ENCODE results near the gene FLOT2. TPM values are rescaled to one million over a fixed set of nuclear protein-coding genes. Genes with fewer than 3 reads are reported as not detected.

Gene FLOT2
- polyA plus RNA-seq, 2 of the 4 experiments (the other 2 are of a cell fraction), result 66.4 to 78.6 TPM

GRCh38 chr17:28883967-28884702 is 13.4 kb downstream of the FLOT2 start (continued):
- TF ChIP-seq ZC3H11A (IDR thresholded peaks at IDR 0.05) (no peak), ZFP36 (IDR thresholded peaks at IDR 0.05; ENCODE audit: borderline replicate concordance, partially characterized antibody) (no peak)

- no peaks in the 10 kb centered on the region for H3K9me3 ChIP-seq
- ChIA-PET POLR2A (interaction anchor here (1.9 kb wide), 1 partner anchor 14 kb away, joined by 5 read pairs; no protein-coding TSS in a partner anchor), CTCF (interaction anchor here (0.7 to 5.9 kb wide), 11 partner anchors 10 to 235 kb away, joined by 3 to 82 read pairs (median 6); partner anchors contain the start of genes DHRS13, FLOT2, NEK8 and TLCD1)
- no peaks in the 10 kb centered on the region for H3K4me1 ChIP-seq
- H3K27ac ChIP-seq, result no peak overlapping the region
- no peak for TF ChIP-seq TP53 (CRISPR knock-in tag; IDR thresholded peaks at IDR 0.05)
- ATAC-seq (no peak), DNase-seq (ENCODE audit: low read depth in 1 of 2, low spot score in 1 of 2) (no peak), FAIRE-seq (no peak)
- WGBS (ENCODE audit: missing lambda C conversion rate), result 88% methylated on average over 18 of the region's 18 CpGs
- H3K4me3 ChIP-seq, result no peak overlapping the region
- no peak overlapping the region for H3K4me2 ChIP-seq
These were observed 15.2 kb downstream of the FLOT2 start for GRCh38 chr17:28882154-28882895.

- H3K4me2 ChIP-seq, result no peak overlapping the region
- H3K4me1 ChIP-seq, result no peaks in the 10 kb centered on the region
- 94% methylated on average over 17 of the region's 17 CpGs for WGBS (ENCODE audit: missing lambda C conversion rate)
- ChIA-PET CTCF (interaction anchor here (0.6 to 5.9 kb wide), 11 partner anchors 10 to 236 kb away, joined by 3 to 82 read pairs (median 6); partner anchors contain the start of genes DHRS13, FLOT2, NEK8 and TLCD1), POLR2A (interaction anchor here (1.9 kb wide), 1 partner anchor 15 kb away, joined by 5 read pairs; no protein-coding TSS in a partner anchor)
- FAIRE-seq (no peak), ATAC-seq (no peak), DNase-seq (ENCODE audit: low read depth in 1 of 2, low spot score in 1 of 2) (no peak)
- H3K9me3 ChIP-seq, result no peaks in the 10 kb centered on the region
- no peak overlapping the region for H3K4me3 ChIP-seq
- H3K27ac ChIP-seq, result no peak overlapping the region
- no peak for TF ChIP-seq CHD4 (IDR thresholded peaks at IDR 0.05; ENCODE audit: borderline replicate concordance)
- no peak for TF ChIP-seq SMC3 (IDR thresholded peaks at IDR 0.05)
- no peak for TF ChIP-seq CBX8 (IDR thresholded peaks at IDR 0.05)
- no peak for TF ChIP-seq SREBF2 (IDR thresholded peaks at IDR 0.05)
- no peak for TF ChIP-seq HEYL (CRISPR knock-in tag; IDR thresholded peaks at IDR 0.05)
- no peak for TF ChIP-seq ZSCAN20 (CRISPR knock-in tag; IDR thresholded peaks at IDR 0.05)
These were observed 15.9 kb downstream of the FLOT2 start for GRCh38 chr17:28881533-28882056.

GRCh38 chr17:28880572-28880945 is 17.0 kb downstream of the FLOT2 start:
- Histone ChIP-seq H3K4me1 (no peaks in the 10 kb centered on the region), H3K4me2 (no peak overlapping the region), H3K4me3 (no peak overlapping the region), H3K27ac (no peak overlapping the region), H3K9me3 (no peaks in the 10 kb centered on the region)
- no peak for DNase-seq (ENCODE audit: low read depth in 1 of 2, low spot score in 1 of 2)
- TF ChIP-seq NFE2L2 (conservative IDR thresholded peaks at IDR 0.05; ENCODE audit: low read length) (no peak), HEYL (CRISPR knock-in tag; IDR thresholded peaks at IDR 0.05) (no peak), FOXS1 (CRISPR knock-in tag; IDR thresholded peaks at IDR 0.05) (no peak), USF2 (IDR thresholded peaks at IDR 0.05) (no peak)
- no peak for ATAC-seq
- CTCF ChIA-PET, result interaction anchor here (1.5 to 5.9 kb wide), 7 partner anchors 17 to 153 kb away, joined by 3 to 82 read pairs (median 10); partner anchors contain the start of genes FLOT2, NEK8 and TLCD1
- WGBS (ENCODE audit: missing lambda C conversion rate), result 90% methylated on average over 10 of the region's 10 CpGs
- POLR2A ChIA-PET, result no interaction called here
- no peak for FAIRE-seq

- ATAC-seq (no peak), DNase-seq (ENCODE audit: low read depth in 1 of 2, low spot score in 1 of 2) (no peak), FAIRE-seq (no peak)
- no peak for TF ChIP-seq RAD21 (conservative IDR thresholded peaks at IDR 0.05 in 1 of 2, IDR thresholded peaks at IDR 0.05 in 1 of 2)
- TF ChIP-seq ZC3H11A (IDR thresholded peaks at IDR 0.05), result no peak
- ChIA-PET POLR2A (no interaction called here), CTCF (interaction anchor here (1.1 to 5.9 kb wide), 13 partner anchors 10 to 152 kb away, joined by 3 to 82 read pairs (median 7); partner anchors contain the start of genes DHRS13, FLOT2, NEK8 and TLCD1)
- Histone ChIP-seq H3K27ac (no peak overlapping the region), H3K9me3 (no peaks in the 10 kb centered on the region), H3K4me1 (no peaks in the 10 kb centered on the region), H3K4me2 (no peak overlapping the region), H3K4me3 (no peak overlapping the region)
- 82% methylated on average over 9 of the region's 9 CpGs for WGBS (ENCODE audit: missing lambda C conversion rate)
These were observed 17.5 kb downstream of the FLOT2 start for GRCh38 chr17:28879886-28880571.

Measured in A549 (cell line).